Measurements from ENCODE around the gene LONP2.

LONP2 gene

GRCh38 chr16:48332978-48333377 is 88.9 kb downstream of the LONP2 start:
- DNase-seq (ENCODE audit: low read depth): no peak
- no peak overlapping the region for H3K4me3 ChIP-seq (ENCODE audit: low read length)
- TF ChIP-seq, protein P1, sequence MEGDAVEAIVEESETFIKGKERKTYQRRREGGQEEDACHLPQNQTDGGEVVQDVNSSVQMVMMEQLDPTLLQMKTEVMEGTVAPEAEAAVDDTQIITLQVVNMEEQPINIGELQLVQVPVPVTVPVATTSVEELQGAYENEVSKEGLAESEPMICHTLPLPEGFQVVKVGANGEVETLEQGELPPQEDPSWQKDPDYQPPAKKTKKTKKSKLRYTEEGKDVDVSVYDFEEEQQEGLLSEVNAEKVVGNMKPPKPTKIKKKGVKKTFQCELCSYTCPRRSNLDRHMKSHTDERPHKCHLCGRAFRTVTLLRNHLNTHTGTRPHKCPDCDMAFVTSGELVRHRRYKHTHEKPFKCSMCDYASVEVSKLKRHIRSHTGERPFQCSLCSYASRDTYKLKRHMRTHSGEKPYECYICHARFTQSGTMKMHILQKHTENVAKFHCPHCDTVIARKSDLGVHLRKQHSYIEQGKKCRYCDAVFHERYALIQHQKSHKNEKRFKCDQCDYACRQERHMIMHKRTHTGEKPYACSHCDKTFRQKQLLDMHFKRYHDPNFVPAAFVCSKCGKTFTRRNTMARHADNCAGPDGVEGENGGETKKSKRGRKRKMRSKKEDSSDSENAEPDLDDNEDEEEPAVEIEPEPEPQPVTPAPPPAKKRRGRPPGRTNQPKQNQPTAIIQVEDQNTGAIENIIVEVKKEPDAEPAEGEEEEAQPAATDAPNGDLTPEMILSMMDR (conservative IDR thresholded peaks at IDR 0.05; ENCODE audit: low read depth, low read length): no peak

DNA sequence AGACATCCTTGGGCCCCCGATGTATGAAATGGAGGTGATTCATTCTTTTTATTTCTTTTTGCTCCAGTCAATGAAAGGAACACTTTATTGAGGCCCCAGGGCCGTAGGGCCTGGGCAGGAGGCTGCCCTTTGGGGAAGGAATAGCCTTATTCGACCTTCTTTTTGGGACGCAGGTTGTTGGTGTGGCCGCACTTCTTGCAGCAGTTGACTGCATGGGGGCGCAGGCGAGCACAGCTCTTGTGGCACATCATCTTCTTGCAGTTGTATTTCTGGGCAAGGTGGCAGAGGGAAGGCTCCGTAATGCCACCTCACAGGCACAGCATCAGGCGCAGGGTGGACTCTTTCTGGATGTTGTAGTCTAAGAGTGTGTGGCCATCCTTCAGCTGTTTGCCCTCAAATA is 90.2 kb downstream of the LONP2 start:
- no peak overlapping the region for H3K4me3 ChIP-seq (ENCODE audit: low read length)
- no peak for DNase-seq (ENCODE audit: low read depth)
- TF ChIP-seq, protein P1 (conservative IDR thresholded peaks at IDR 0.05; ENCODE audit: low read depth, low read length): peak; percentile 11

GRCh38 chr16:48335961-48336360 is 91.9 kb downstream of the LONP2 start:
- peak; percentile 91 for DNase-seq (ENCODE audit: low read depth)
- no peak overlapping the region for H3K4me3 ChIP-seq (ENCODE audit: low read length)
- TF ChIP-seq, protein P1 (conservative IDR thresholded peaks at IDR 0.05; ENCODE audit: low read depth, low read length): no peak

DNA sequence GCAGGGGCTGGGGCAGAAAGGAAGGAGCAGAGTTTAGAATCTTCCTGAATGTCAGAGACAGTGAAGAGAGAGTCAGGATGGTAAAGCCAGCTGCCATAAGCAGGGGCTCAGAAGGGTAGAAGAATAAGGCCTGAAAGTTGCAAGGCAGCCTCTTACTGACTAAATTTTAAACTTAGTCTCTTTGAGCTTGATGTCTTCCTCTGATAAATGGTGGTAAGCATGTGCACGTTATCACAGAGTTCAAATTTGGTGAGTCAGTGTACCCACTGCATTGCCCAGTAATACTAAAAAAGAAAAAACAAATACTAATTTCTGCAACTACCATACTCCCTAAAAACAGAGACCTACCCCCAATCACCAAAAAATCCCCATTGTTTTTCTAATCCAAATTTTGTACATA is 96.0 kb downstream of the LONP2 start:
- TF ChIP-seq, protein P1 (conservative IDR thresholded peaks at IDR 0.05; ENCODE audit: low read depth, low read length): no peak
- H3K4me3 ChIP-seq (ENCODE audit: low read length): no peak overlapping the region
- no peak for DNase-seq (ENCODE audit: low read depth)

DNA sequence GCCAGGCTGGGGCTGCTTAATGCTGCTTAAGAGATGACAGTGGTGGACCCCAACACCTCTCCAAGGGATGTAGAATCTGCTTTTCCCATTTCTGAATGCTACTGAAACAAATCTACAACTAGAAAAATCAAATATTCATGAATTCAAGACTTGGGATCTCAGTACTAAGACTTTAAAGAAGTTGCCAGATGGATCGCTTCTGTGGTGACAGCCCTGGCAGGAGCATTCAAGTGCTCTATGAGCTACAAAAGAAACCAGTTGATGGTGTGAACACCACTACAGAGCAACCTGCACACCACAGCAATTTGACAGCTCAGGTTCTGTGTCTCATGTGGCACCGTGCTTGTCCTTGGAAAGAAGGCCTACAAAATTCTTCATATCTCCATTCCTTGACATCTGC is 98.5 kb downstream of the LONP2 start:
- DNase-seq (ENCODE audit: low read depth): no peak
- H3K4me3 ChIP-seq (ENCODE audit: low read length): no peak overlapping the region
- TF ChIP-seq, protein P1 (conservative IDR thresholded peaks at IDR 0.05; ENCODE audit: low read depth, low read length): no peak

DNA sequence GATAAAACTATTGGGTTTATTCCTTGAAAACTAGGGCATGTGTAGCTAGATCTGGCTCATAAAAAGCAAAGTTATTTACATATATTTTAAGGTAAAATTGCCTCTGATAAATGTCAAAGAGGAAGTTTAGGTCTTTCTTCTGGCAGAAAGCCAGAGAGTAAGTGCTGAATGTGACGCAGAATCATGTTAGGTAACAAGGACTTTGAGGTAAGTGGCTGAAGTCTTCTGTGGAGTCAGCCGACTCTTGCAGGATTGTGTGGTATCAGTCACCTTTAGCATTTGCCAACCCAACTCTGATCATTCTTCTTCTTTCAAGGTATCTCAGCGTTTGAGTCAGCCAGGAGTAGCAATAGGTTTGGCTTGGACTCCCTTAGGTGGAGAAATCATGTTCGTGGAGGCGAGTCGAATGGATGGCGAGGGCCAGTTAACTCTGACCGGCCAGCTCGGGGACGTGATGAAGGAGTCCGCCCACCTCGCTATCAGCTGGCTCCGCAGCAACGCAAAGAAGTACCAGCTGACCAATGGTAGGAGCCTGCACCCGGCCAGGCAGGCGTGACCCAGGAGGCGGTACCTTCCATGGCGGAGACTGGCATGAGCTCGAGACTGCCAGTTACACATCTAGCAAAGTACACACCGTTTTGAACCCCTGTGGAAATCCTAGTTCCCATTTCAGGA is 103.2 kb downstream of the LONP2 start:
- no peak overlapping the region for H3K4me3 ChIP-seq (ENCODE audit: low read length)
- DNase-seq (ENCODE audit: low read depth): no peak
- TF ChIP-seq, protein P1 (conservative IDR thresholded peaks at IDR 0.05; ENCODE audit: low read depth, low read length): no peak

GRCh38 chr16:48347980-48348379 is 103.9 kb downstream of the LONP2 start:
- TF ChIP-seq, protein P1 (conservative IDR thresholded peaks at IDR 0.05; ENCODE audit: low read depth, low read length): no peak
- no peak overlapping the region for H3K4me3 ChIP-seq (ENCODE audit: low read length)
- DNase-seq (ENCODE audit: low read depth): no peak

All from retinal pigment epithelial cell (primary cell).